MCF 10A (cell line): ENCODE measurements around the gene ANAPC2. TPM values are rescaled to one million over a fixed set of nuclear protein-coding genes. Genes with fewer than 3 reads are reported as not detected.

ENCODE experiments used
- BruUV-seq: library from RNA; stranded (reverse); fragments of 400-500 nt; replicated peaks from 2 replicates; lab custom pipeline; 2021; lab: Mats Ljungman, UMichigan
- CTCF ChIA-PET: fragments of 300-600 bp; sonication (Branson Sonifier 250); formaldehyde crosslinking; extraction: SDS; loops from one replicate; lab custom pipeline; 2021; ENCODE audit warnings: antibody characterized with exemption, inconsistent platforms; lab: Yijun Ruan, JAX
- POLR2A ChIA-PET: fragments of 300-600, 350-650 bp; sonication (Branson Sonifier 250); formaldehyde crosslinking; extraction: SDS; loops from one replicate; lab custom pipeline; 2020; ENCODE audit warnings: antibody characterized with exemption, inconsistent platforms; lab: Yijun Ruan, JAX
- DNase-seq: peaks from one replicate; pipeline ENCODE4 v3.0.0-alpha.2; 2018; ENCODE audit not compliant: unreplicated experiment
- H3K27ac Mint-ChIP-seq: one replicate; pipeline ENCODE4 v1.8.0; 2022; ENCODE audit warnings: mild to moderate bottlenecking, low read depth, mixed read lengths; ENCODE audit not compliant: unreplicated experiment
- H3K27me3 Mint-ChIP-seq: one replicate; pipeline ENCODE4 v1.8.0; 2022; ENCODE audit warnings: mixed read lengths; ENCODE audit not compliant: insufficient read depth, unreplicated experiment
- H3K36me3 Mint-ChIP-seq: one replicate; pipeline ENCODE4 v1.8.0; 2022; ENCODE audit warnings: mild to moderate bottlenecking, moderate library complexity, mixed read lengths; ENCODE audit not compliant: insufficient read depth, unreplicated experiment
- H3K4me1 Mint-ChIP-seq: one replicate; pipeline ENCODE4 v1.8.0; 2022; ENCODE audit warnings: mixed read lengths; ENCODE audit not compliant: insufficient read depth, unreplicated experiment
- H3K4me3 Mint-ChIP-seq: one replicate; pipeline ENCODE4 v1.8.0; 2022; ENCODE audit warnings: mild to moderate bottlenecking, moderate library complexity, mixed read lengths; ENCODE audit not compliant: unreplicated experiment
- H3K9me3 Mint-ChIP-seq: one replicate; pipeline ENCODE4 v1.8.0; 2022; ENCODE audit warnings: mixed read lengths; ENCODE audit not compliant: unreplicated experiment
- CTCF ChIP-seq: fragments of 200-600 bp; IDR thresholded peaks from one replicate; pipeline ENCODE4 v1.8.0; 2022; ENCODE audit warnings: antibody characterized with exemption, mild to moderate bottlenecking; ENCODE audit not compliant: unreplicated experiment
- intact Hi-C: fragments of 100-400 bp; cut with micrococcal nuclease; formaldehyde crosslinking; loops from 2 replicates; pipeline ENCODE4 v1.14.1; 2022
- total RNA-seq: library from RNA; stranded (reverse); gene quantifications from 2 replicates; pipeline ENCODE4 v1.2.3, GENCODE V29; 2022

ANAPC2 gene
- total RNA-seq, 1 experiment from 2014 or later, result 42.1 TPM

- H3K36me3 Mint-ChIP-seq, result peaks cover 9% of the 10 kb centered on the region
- ChIA-PET CTCF (interaction anchor here (0.8 to 0.9 kb wide), 2 partner anchors 17 kb away, joined by 4 read pairs; no protein-coding TSS in a partner anchor), POLR2A (interaction anchor here (0.6 to 1.9 kb wide), 6 partner anchors 11 to 90 kb away, joined by 3 to 7 read pairs (median 4); partner anchors contain the start of genes NDOR1, TMEM203 and TPRN)
- H3K4me3 Mint-ChIP-seq, result no peak overlapping the region
- H3K27me3 Mint-ChIP-seq, result no peaks in the 10 kb centered on the region
- DNase-seq, result no peak
- intact Hi-C loops, result loop anchor here (10.0 kb wide), 2 partner anchors 45 to 175 kb away; partner anchors contain the start of genes LRRC26, NPDC1 and TMEM210
- no peak for TF ChIP-seq CTCF
- H3K9me3 Mint-ChIP-seq, result no peaks in the 10 kb centered on the region
- peaks cover 5% of the 10 kb centered on the region for H3K4me1 Mint-ChIP-seq
- no TSS peak for BruUV-seq
- no peak overlapping the region for H3K27ac Mint-ChIP-seq
Measured at GRCh38 chr9:137219757-137220316, 31.5 kb upstream of the ANAPC2 start.

- intact Hi-C loops, result no loop called here
- ChIA-PET CTCF (interaction anchor here (0.9 to 1.0 kb wide), 2 partner anchors 18 to 23 kb away, joined by 3 to 4 read pairs; no protein-coding TSS in a partner anchor), POLR2A (interaction anchor here (1.7 to 1.9 kb wide), 3 partner anchors 10 to 30 kb away, joined by 5 to 7 read pairs (median 5); partner anchors contain the start of genes NDOR1, SSNA1 and TMEM203)
- Mint-ChIP-seq H3K27ac (no peak overlapping the region), H3K4me1 (peaks cover 5% of the 10 kb centered on the region), H3K9me3 (no peaks in the 10 kb centered on the region), H3K4me3 (no peak overlapping the region), H3K27me3 (no peaks in the 10 kb centered on the region), H3K36me3 (peaks cover 12% of the 10 kb centered on the region)
- no peak for TF ChIP-seq CTCF
- no peak for DNase-seq
- BruUV-seq, result no TSS peak
Measured at GRCh38 chr9:137218754-137219271, 30.5 kb upstream of the ANAPC2 start.

- peaks cover 12% of the 10 kb centered on the region for H3K36me3 Mint-ChIP-seq
- H3K4me3 Mint-ChIP-seq, result no peak overlapping the region
- H3K9me3 Mint-ChIP-seq, result no peaks in the 10 kb centered on the region
- POLR2A ChIA-PET, result interaction anchor here (0.7 to 3.8 kb wide), 5 partner anchors 9 to 135 kb away, joined by 3 to 38 read pairs (median 5); partner anchors contain the start of genes NDOR1, SSNA1, TMEM203 and TUBB4B
- no peak for DNase-seq
- H3K27ac Mint-ChIP-seq, result no peak overlapping the region
- no peaks in the 10 kb centered on the region for H3K27me3 Mint-ChIP-seq
- CTCF ChIA-PET, result interaction anchor here (1.0 kb wide), 1 partner anchor 23 kb away, joined by 3 read pairs; no protein-coding TSS in a partner anchor
- no TSS peak for BruUV-seq
- peaks cover 5% of the 10 kb centered on the region for H3K4me1 Mint-ChIP-seq
- TF ChIP-seq CTCF, result no peak
- intact Hi-C loops, result no loop called here
Measured at GRCh38 chr9:137218212-137218753, 29.9 kb upstream of the ANAPC2 start.
